NB4 (cell line): ENCODE results near the gene CIB2.

Source experiments
- MAX ChIP-seq: IDR thresholded peaks from 2 replicates; pipeline ENCODE4 v1.6.1; 2011; ENCODE audit warnings: low read depth, low read length
- POLR2A ChIP-seq: IDR thresholded peaks from 2 replicates; pipeline ENCODE4 v1.6.1; 2011; ENCODE audit warnings: mild to moderate bottlenecking; ENCODE audit not compliant: insufficient read length; ENCODE audit errors: extremely low read depth

- TF ChIP-seq POLR2A = no peak
- TF ChIP-seq MAX = 0 out of 2 replicates have a peak, but pooled peaks have one; percentile 40
Observed at GRCh38 chr15:78056714-78057269, 74.5 kb downstream of the CIB2 start.
